Cardiac fibroblast (primary cell): ENCODE results near the gene TEK.

Experiments
- DNase-seq, 2 donors: peaks; one replicate each; pipeline versions ENCODE4 v3.0.0 to v3.0.0-alpha.2; 2010; ENCODE audit warnings: low read depth in 2 of 2
- H3K4me3 ChIP-seq, 2 donors: replicated peaks in 1 of 2; 1 replicate in 1 of 2; 2 replicates in 1 of 2; pipeline ENCODE4 v1.5.1; 2011; ENCODE audit warnings: low read depth in 2 of 2, low read length in 2 of 2, mild to moderate bottlenecking in 2 of 2, moderate library complexity in 1 of 2
- TF ChIP-seq, protein P1 (sequence below): IDR thresholded peaks from one replicate; pipeline ENCODE4 v1.5.1; 2011; ENCODE audit warnings: low read depth, mild to moderate bottlenecking, low read length, inconsistent platforms

The TEK gene

DNA sequence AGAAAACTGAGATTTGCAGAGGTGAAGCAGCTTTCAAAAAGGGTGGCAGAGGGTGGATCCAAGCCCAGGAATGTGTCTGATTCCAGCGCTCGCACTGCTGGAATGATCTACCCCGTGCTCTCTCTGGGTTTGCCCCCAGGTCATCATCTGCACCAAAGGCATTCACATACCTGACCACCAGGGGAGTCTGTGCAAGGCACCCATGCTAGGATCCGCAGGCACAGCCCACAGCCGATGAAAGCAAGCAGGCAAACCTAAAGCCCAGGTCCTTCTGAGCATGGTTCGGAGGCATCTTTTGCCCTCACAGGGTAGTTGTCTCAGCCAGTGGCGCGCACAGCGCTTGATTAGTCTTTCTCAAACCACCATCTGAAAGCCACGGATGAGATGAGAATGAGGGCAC is 56.6 kb downstream of the TEK start:
- H3K4me3 ChIP-seq = no peak overlapping the region
- DNase-seq = no peak
- TF ChIP-seq, protein P1, sequence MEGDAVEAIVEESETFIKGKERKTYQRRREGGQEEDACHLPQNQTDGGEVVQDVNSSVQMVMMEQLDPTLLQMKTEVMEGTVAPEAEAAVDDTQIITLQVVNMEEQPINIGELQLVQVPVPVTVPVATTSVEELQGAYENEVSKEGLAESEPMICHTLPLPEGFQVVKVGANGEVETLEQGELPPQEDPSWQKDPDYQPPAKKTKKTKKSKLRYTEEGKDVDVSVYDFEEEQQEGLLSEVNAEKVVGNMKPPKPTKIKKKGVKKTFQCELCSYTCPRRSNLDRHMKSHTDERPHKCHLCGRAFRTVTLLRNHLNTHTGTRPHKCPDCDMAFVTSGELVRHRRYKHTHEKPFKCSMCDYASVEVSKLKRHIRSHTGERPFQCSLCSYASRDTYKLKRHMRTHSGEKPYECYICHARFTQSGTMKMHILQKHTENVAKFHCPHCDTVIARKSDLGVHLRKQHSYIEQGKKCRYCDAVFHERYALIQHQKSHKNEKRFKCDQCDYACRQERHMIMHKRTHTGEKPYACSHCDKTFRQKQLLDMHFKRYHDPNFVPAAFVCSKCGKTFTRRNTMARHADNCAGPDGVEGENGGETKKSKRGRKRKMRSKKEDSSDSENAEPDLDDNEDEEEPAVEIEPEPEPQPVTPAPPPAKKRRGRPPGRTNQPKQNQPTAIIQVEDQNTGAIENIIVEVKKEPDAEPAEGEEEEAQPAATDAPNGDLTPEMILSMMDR = no peak

DNA sequence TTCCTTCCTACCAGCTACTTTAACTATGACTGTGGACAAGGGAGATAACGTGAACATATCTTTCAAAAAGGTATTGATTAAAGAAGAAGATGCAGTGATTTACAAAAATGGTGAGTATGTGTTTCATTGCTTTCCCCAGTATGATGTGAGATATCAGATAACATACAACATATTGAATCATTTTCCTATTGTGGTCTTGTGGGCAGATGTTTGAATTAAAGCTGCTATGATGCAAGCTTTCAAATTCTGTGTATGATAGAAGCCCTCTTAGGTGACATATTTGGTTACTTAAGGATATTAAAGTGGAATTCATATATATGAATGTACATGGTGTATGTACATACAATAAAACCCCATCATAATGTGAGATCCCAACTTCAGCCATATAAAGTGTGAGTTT is 59.5 kb downstream of the TEK start:
- TF ChIP-seq, protein P1 = no peak
- no peak overlapping the region for H3K4me3 ChIP-seq
- DNase-seq = no peak

DNA sequence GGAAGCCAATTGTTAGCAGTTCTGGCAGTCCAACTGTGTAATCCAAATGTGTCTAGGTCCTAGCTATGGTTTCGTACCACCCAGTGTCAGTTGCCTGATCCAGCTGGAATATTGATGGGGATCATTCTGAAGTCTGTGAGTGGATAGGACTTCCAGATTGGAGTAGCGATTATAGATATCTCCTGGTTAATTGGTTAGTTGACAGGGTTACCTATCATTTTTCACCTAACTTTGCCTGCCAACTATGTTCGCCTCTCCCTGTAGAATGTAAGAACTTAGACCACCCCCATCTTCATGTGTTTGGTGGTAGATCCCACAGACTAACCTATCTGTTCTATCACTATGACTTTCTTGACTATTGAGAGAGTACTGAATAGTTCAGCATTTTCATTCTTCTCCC is 59.9 kb downstream of the TEK start:
- no peak overlapping the region for H3K4me3 ChIP-seq
- TF ChIP-seq, protein P1 = no peak
- no peak for DNase-seq

DNA sequence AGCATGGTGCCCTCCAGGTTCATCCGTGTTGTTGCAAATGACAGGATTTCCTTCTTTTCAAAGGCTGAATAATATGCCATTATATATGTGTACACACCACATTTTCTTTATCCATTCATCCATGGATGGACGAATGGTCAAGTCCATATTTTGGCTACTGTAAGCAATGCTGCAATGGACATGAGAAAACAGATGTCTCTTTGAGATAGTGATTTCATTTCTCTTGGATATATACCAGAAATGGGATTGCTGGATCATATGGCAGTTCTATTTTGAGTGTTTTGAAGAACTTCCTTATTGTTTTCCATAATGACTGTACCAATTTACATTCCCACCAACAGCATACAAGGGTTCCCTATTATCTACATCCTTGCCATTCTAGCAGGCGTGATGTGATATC is 67.9 kb downstream of the TEK start:
- H3K4me3 ChIP-seq = no peak overlapping the region
- TF ChIP-seq, protein P1 = no peak
- DNase-seq = no peak

DNA sequence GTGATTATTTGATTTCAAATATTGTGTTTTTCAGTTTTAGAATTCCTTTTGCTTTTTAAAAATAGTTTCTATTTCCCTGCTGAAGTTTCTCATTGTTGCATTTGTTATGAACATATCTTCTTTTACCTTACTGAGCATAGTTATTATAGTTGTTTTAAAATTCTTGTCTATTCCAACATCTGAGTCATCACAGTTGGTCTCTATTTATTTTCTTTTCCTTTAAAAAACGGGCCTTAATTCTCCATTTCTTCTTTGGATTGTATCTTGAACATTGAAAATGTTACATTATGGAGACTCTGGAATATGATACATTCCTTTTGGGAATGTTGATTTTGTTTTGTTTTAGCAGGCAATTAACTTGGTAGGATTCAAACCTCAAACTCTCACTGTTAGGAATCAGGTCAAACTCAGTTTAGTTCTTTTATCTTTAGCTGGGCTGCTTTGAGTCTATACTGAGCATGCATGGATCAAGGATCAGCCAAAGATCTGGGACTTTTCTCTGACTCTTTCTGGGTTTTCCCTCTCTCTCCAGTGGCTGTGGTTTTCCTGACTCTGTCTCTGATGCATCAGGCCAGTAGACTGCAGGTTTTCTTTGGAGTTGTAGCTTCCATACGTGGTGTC is 70.3 kb downstream of the TEK start:
- TF ChIP-seq, protein P1 = no peak

DNA sequence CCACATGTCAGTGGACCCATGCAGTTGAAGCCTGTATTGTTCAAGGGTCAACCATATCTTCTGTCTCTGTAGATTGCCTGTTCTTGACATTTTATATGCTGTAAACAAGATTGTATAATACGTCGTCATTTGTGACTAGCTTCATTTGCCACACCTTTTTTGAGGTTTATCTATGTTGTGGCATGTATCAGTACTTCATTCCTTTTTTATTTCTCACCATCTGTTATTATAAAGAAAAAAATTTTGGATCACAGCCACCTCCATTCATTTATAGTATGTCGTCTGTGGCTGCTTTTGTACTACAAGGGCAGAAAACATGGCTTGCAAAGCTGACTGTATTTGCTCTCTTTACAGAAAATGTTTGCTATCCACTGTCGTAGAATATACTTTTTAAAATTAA is 72.4 kb downstream of the TEK start:
- DNase-seq = peak; percentile 71 to 90
- no peak overlapping the region for H3K4me3 ChIP-seq
- TF ChIP-seq, protein P1 = no peak

More for the DNA sequence above, 70.3 kb downstream of the TEK start:
- DNase-seq = peak in 1 of 2 donors; percentile 54
- H3K4me3 ChIP-seq = no peak overlapping the region

DNA sequence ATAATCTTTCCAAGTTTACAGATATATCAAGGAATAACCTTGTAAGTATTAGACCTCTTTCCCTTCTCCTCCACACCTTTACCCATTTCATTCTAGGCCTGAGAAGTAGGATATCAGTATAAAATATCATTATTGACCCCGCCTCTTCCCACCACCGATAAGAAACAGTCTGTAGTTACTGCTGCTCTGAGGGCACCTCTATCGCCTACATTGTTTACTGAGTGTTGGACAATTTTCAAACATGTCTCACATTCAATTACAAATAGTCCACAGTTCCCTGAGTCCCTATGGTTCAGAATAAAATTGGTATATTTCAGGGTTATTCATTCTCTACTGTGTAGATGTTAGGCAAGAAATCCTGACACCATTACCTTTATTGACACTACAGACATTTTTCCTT is 73.4 kb downstream of the TEK start:
- DNase-seq = no peak
- H3K4me3 ChIP-seq = no peak overlapping the region

More for the DNA sequence above, 73.4 kb downstream of the TEK start:
- TF ChIP-seq, protein P1 = no peak
